GM23248 (cell line): ENCODE measurements around the gene PREX1.

Experiments
- EZH2 ChIP-seq: fragments of 200-600 bp; sonication (generic); IDR thresholded peaks from 2 replicates; pipeline ENCODE4 v1.6.1; 2018; ENCODE audit warnings: antibody characterized with exemption, mild to moderate bottlenecking; ENCODE audit not compliant: insufficient read depth, poor library complexity, severe bottlenecking
- EZH2phosphoT487 ChIP-seq: fragments of 200-600 bp; sonication (generic); IDR thresholded peaks from 2 replicates; pipeline ENCODE4 v1.6.1; 2018; ENCODE audit warnings: antibody characterized with exemption, moderate library complexity, mild to moderate bottlenecking, low read depth; ENCODE audit not compliant: insufficient read depth

- no peak for TF ChIP-seq EZH2phosphoT487
- no peak for TF ChIP-seq EZH2
Observed at GRCh38 chr20:48793776-48794175, 34.0 kb downstream of the PREX1 start.
